IMR-90 (cell line): ENCODE data around the gene TTLL12. TPM values are rescaled to one million over a fixed set of nuclear protein-coding genes. Genes with fewer than 3 reads are reported as not detected.

Experiments used
- ATAC-seq: fragments of 200-7000 bp; cut with Tn5 transposase; 2 replicates; pipeline ENCODE4 v1.9.1; 2020; ENCODE audit warnings: low read depth, mild to moderate bottlenecking, moderate library complexity
- BruUV-seq: library from RNA; stranded (reverse); fragments of 400-500 nt; replicated peaks from 2 replicates; lab custom pipeline; 2021; lab: Mats Ljungman, UMichigan
- CTCF ChIA-PET: fragments of 300-600 bp; formaldehyde crosslinking; extraction: SDS; loops from one replicate; lab custom pipeline; 2021; ENCODE audit warnings: antibody characterized with exemption; lab: Yijun Ruan, JAX
- POLR2A ChIA-PET: fragments of 300-600 bp; sonication (Branson Sonifier 250); formaldehyde crosslinking; loops from one replicate; lab custom pipeline; 2022; ENCODE audit warnings: antibody characterized with exemption; ENCODE audit not compliant: unreplicated experiment; lab: Charles Lee
- DNase-seq: peaks from one replicate; pipeline ENCODE4 v3.0.0; 2013
- H2AFZ ChIP-seq: replicated peaks from 2 replicates; pipeline ENCODE3; 2013; ENCODE audit warnings: low read length, mild to moderate bottlenecking; ENCODE audit not compliant: poor library complexity
- H2AK5ac ChIP-seq: 2 replicates; pipeline ENCODE4 v1.6.1; 2013; ENCODE audit warnings: low read depth, low read length, inconsistent platforms
- H2AK9ac ChIP-seq: replicated peaks from 2 replicates; pipeline ENCODE3; 2013; ENCODE audit warnings: mild to moderate bottlenecking, low read depth, low read length, moderate library complexity; ENCODE audit not compliant: poor library complexity
- H2BK120ac ChIP-seq: 2 replicates; pipeline ENCODE4 v1.6.1; 2013; ENCODE audit warnings: low read depth, low read length, inconsistent platforms
- H2BK15ac ChIP-seq: 3 replicates; pipeline ENCODE4 v1.6.1; 2013; ENCODE audit warnings: low read depth, low read length, inconsistent platforms
- H2BK20ac ChIP-seq: 2 replicates; pipeline ENCODE4 v1.6.1; 2013; ENCODE audit warnings: low read depth, mild to moderate bottlenecking, inconsistent platforms, low read length, moderate library complexity
- H2BK5ac ChIP-seq: 2 replicates; pipeline ENCODE4 v1.6.1; 2013; ENCODE audit warnings: mild to moderate bottlenecking, low read depth, low read length, inconsistent platforms; ENCODE audit not compliant: poor library complexity, severe bottlenecking
- H3K14ac ChIP-seq: replicated peaks from 2 replicates; pipeline ENCODE4 v1.6.1; 2013; ENCODE audit warnings: low read depth, low read length, inconsistent platforms
- H3K18ac ChIP-seq: 2 replicates; pipeline ENCODE4 v1.6.1; 2013; ENCODE audit warnings: low read depth, low read length, control low read depth
- H3K23ac ChIP-seq: 2 replicates; pipeline ENCODE4 v1.6.1; 2013; ENCODE audit warnings: low read depth, low read length, inconsistent platforms
- H3K27ac ChIP-seq: 2 replicates; pipeline ENCODE4 v1.5.1; 2013; ENCODE audit warnings: mild to moderate bottlenecking, control low read depth, low read length; ENCODE audit not compliant: insufficient read depth
- H3K27me3 ChIP-seq: 2 replicates; pipeline ENCODE4 v1.6.1; 2013; ENCODE audit warnings: low read length; ENCODE audit not compliant: control insufficient read depth, insufficient read depth
- H3K36me3 ChIP-seq: 2 replicates; pipeline ENCODE4 v1.6.1; 2013; ENCODE audit warnings: low read length, mixed read lengths; ENCODE audit not compliant: control insufficient read depth, insufficient read depth
- H3K4ac ChIP-seq: 2 replicates; pipeline ENCODE4 v1.6.1; 2013; ENCODE audit warnings: low read depth, low read length, inconsistent platforms
- H3K4me1 ChIP-seq: 2 replicates; pipeline ENCODE4 v1.6.1; 2013; ENCODE audit warnings: low read length, mixed read lengths; ENCODE audit not compliant: control insufficient read depth, insufficient read depth
- H3K4me2 ChIP-seq: 2 replicates; pipeline ENCODE4 v1.6.1; 2013; ENCODE audit warnings: low read depth, mild to moderate bottlenecking, control low read depth, low read length, moderate library complexity
- H3K4me3 ChIP-seq: 2 replicates; pipeline ENCODE4 v1.5.1; 2013; ENCODE audit warnings: low read depth, mild to moderate bottlenecking, control low read depth, low read length, moderate library complexity; ENCODE audit not compliant: insufficient read depth
- H3K56ac ChIP-seq: 2 replicates; pipeline ENCODE4 v1.6.1; 2013; ENCODE audit warnings: low read length, inconsistent platforms; ENCODE audit not compliant: insufficient read depth; ENCODE audit errors: extremely low read depth
- H3K79me1 ChIP-seq, 2 experiments: 2 replicates each; pipeline ENCODE4 v1.6.1; 2013; ENCODE audit warnings: low read length in 2 of 2, inconsistent platforms in 1 of 2, low read depth in 1 of 2
- H3K9ac ChIP-seq: 2 replicates; pipeline ENCODE4 v1.6.1; 2013; ENCODE audit warnings: low read depth, low read length, control low read depth
- H3K9me1 ChIP-seq: 2 replicates; pipeline ENCODE4 v1.6.1; 2013; ENCODE audit warnings: low read length, inconsistent platforms; ENCODE audit not compliant: insufficient read depth
- H3K9me3 ChIP-seq: 2 replicates; pipeline ENCODE4 v1.6.1; 2013; ENCODE audit warnings: low read length; ENCODE audit not compliant: control insufficient read depth, insufficient read depth
- H4K20me1 ChIP-seq: 2 replicates; pipeline ENCODE4 v1.6.1; 2013; ENCODE audit warnings: low read length, inconsistent platforms; ENCODE audit not compliant: insufficient read depth
- H4K5ac ChIP-seq: 2 replicates; pipeline ENCODE4 v1.6.1; 2013; ENCODE audit warnings: mild to moderate bottlenecking, low read depth, low read length, control low read depth
- H4K8ac ChIP-seq, 2 experiments: 2 replicates each; pipeline ENCODE4 v1.6.1; 2013; ENCODE audit warnings: low read depth in 2 of 2, low read length in 2 of 2, control low read depth in 1 of 2, inconsistent platforms in 1 of 2
- H4K91ac ChIP-seq: 2 replicates; pipeline ENCODE4 v1.6.1; 2013; ENCODE audit warnings: low read depth, low read length, inconsistent platforms; ENCODE audit not compliant: insufficient read depth
- BHLHE40 ChIP-seq: fragments of 150-350 bp; IDR thresholded peaks from 2 replicates; pipeline ENCODE4 v1.6.1; 2016; ENCODE audit warnings: mild to moderate bottlenecking, low read depth, low read length
- CEBPB ChIP-seq: IDR thresholded peaks from 2 replicates; pipeline ENCODE4 v1.6.1; 2012; ENCODE audit warnings: low read depth, low read length, improper control_type of control experiment
- CHD1 ChIP-seq: IDR thresholded peaks from 2 replicates; pipeline ENCODE4 v1.6.1; 2012; ENCODE audit warnings: low read depth, low read length, improper control_type of control experiment
- CTCF ChIP-seq: conservative IDR thresholded peaks from 2 replicates; pipeline ENCODE4 v1.5.1; 2012; ENCODE audit warnings: mild to moderate bottlenecking, low read depth, low read length, improper control_type of control experiment
- MAFK ChIP-seq: IDR thresholded peaks from 2 replicates; pipeline ENCODE4 v1.6.1; 2012; ENCODE audit warnings: low read depth, low read length, improper control_type of control experiment
- MAZ ChIP-seq: IDR thresholded peaks from 2 replicates; pipeline ENCODE4 v1.6.1; 2012; ENCODE audit warnings: low read depth, mild to moderate bottlenecking, low read length, improper control_type of control experiment, moderate library complexity, borderline replicate concordance
- MXI1 ChIP-seq: IDR thresholded peaks from 2 replicates; pipeline ENCODE4 v1.6.1; 2012; ENCODE audit warnings: low read depth, mild to moderate bottlenecking, low read length, moderate library complexity, borderline replicate concordance
- RAD21 ChIP-seq: IDR thresholded peaks from 2 replicates; pipeline ENCODE4 v1.6.1; 2012; ENCODE audit warnings: low read length, improper control_type of control experiment
- RCOR1 ChIP-seq: IDR thresholded peaks from 2 replicates; pipeline ENCODE4 v1.6.1; 2012; ENCODE audit warnings: mild to moderate bottlenecking, low read length, improper control_type of control experiment; ENCODE audit not compliant: insufficient replicate concordance
- RFX5 ChIP-seq: IDR thresholded peaks from 2 replicates; pipeline ENCODE4 v1.8.0; 2012; ENCODE audit warnings: low read depth, mild to moderate bottlenecking, low read length, moderate library complexity
- SMC3 ChIP-seq: fragments of 150-350 bp; IDR thresholded peaks from 2 replicates; pipeline ENCODE4 v1.6.1; 2016; ENCODE audit warnings: low read depth, mild to moderate bottlenecking, antibody characterized with exemption, low read length, moderate library complexity
- USF2 ChIP-seq: fragments of 150-350 bp; IDR thresholded peaks from 2 replicates; pipeline ENCODE4 v1.6.1; 2017; ENCODE audit warnings: mild to moderate bottlenecking, antibody characterized with exemption, low read length, low read depth
- WGBS, 2 experiments: methylation state at CpG; one replicate each; pipeline versions ENCODE4 v1.1.5 to v1.1.7; 2013; ENCODE audit warnings: missing lambda C conversion rate in 2 of 2; ENCODE audit not compliant: insufficient read length in 1 of 2; ENCODE audit errors: extremely low coverage in 2 of 2; 5-methylcytosine and 5-hydroxymethylcytosine counted together
- dilution Hi-C: fragments of 300-500 bp; cut with HindIII; formaldehyde crosslinking; loops from one replicate; pipeline ENCODE4 v1.14.3; 2018; ENCODE audit warnings: low sequenced_read_pairs; ENCODE audit not compliant: unreplicated experiment
- in situ Hi-C: fragments of 300-500 bp; cut with MboI; formaldehyde crosslinking; loops from 3 replicates; pipeline ENCODE4 v1.14.3; 2019; ENCODE audit warnings: low sequenced_read_pairs, inconsistent platforms, mixed read lengths
- intact Hi-C: fragments of 100-400 bp; cut with micrococcal nuclease; formaldehyde crosslinking; loops from 2 replicates; pipeline ENCODE4 v1.10.0; 2022
- polyA plus RNA-seq, 3 experiments: library from polyadenylated mRNA; depleted of rRNA; stranded (reverse); fragments of >200 nt; gene quantifications; 2 replicates each; pipeline ENCODE4 v1.2.3, GENCODE V29; 2012; ENCODE audit warnings: low replicate concordance in 1 of 3
- total RNA-seq: library from RNA; depleted of rRNA; stranded (reverse); fragments of >200 nt; gene quantifications from 2 replicates; pipeline ENCODE4 v1.2.3, GENCODE V29; 2012

Gene TTLL12
- total and polyA plus RNA-seq, 2 of the 4 experiments (the other 2 are of a cell fraction): 20.9 to 30.1 TPM

DNA sequence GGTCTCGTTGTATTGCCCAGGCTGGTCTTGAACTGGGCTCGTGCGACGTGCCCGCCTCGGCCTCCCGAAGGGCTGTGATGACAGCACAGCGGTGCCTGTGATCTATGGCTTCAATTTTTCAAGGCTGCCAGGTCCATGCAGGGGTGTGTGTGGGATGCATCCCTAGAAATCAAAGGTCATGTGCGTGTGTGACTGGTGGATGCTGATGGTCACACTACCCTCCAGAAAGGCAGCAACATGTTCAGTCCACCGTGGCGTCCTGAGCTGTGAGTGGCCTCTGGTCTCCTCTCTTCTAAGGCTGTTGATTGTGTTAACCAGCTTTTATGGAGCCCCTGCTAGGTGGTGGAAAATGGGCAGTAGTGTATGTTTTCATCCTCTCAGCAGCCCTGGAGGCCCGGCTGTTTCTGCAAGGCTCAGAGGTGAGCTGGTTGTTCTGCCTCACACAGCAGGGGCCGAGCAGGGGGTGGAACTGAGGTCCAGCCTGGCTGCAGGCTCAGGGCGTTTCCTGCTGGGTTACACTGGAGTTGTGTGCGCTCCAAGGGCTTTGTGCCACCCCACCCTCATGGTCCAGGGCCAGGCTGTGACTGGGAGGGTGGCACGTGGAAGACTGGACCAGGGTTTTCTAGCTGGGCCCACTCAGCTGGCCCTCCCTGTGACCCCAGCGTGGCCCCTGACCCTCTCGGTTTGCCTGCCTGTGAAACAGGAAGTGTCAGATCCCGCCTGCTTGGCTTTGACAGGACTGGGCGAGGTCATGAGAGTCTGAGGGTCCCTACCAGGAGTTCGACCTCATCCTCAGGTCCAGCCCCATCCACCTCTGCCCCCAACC is 68.7 kb downstream of the TTLL12 start:
- H3K27me3 ChIP-seq: peaks cover 18% of the 10 kb centered on the region
- no peak overlapping the region for H2BK5ac ChIP-seq
- no peak overlapping the region for H3K14ac ChIP-seq
- dilution Hi-C loops (no loop called here), in situ Hi-C loops (no loop called here), intact Hi-C loops (no loop called here)
- WGBS, 2 experiments: 17% methylated on average over 4 of the region's 21 CpGs; no CpG with 5 or more reads in 1 of the 2 experiments
- H3K23ac ChIP-seq: no peak overlapping the region
- no peaks in the 10 kb centered on the region for H3K36me3 ChIP-seq
- DNase-seq (no peak), ATAC-seq (no peak; the same call in 1 of the 2 replicates)
- no peak overlapping the region for H2AK5ac ChIP-seq
- TF ChIP-seq MAFK: no peak
- no peak for TF ChIP-seq RAD21
- TF ChIP-seq BHLHE40: no peak
- no peak for TF ChIP-seq USF2
- TF ChIP-seq SMC3: no peak
- no peak for TF ChIP-seq CHD1
- TF ChIP-seq RFX5: no peak
- TF ChIP-seq MAZ: no peak
- no peak for TF ChIP-seq MXI1
- no peak for TF ChIP-seq CEBPB
- TF ChIP-seq RCOR1: no peak
- no peak for TF ChIP-seq CTCF
- H3K4me1 ChIP-seq: no peaks in the 10 kb centered on the region
- H2BK15ac ChIP-seq: no peak overlapping the region
- no peak overlapping the region for H4K5ac ChIP-seq
- no peak overlapping the region for H2BK20ac ChIP-seq
- H3K18ac ChIP-seq: no peak overlapping the region
- H4K91ac ChIP-seq: no peak overlapping the region
- ChIA-PET POLR2A (no interaction called here), CTCF (no interaction called here)
- H3K9me1 ChIP-seq: no peaks in the 10 kb centered on the region
- no peak overlapping the region for H3K4me2 ChIP-seq
- no peak overlapping the region for H2BK120ac ChIP-seq
- H4K20me1 ChIP-seq: no peaks in the 10 kb centered on the region
- H4K8ac ChIP-seq: no peak overlapping the region
- H3K4ac ChIP-seq: no peak overlapping the region
- H3K27ac ChIP-seq: no peak overlapping the region
- no peak overlapping the region for H2AK9ac ChIP-seq
- H3K9me3 ChIP-seq: no peaks in the 10 kb centered on the region
- H3K4me3 ChIP-seq: no peak overlapping the region
- H3K9ac ChIP-seq: no peak overlapping the region
- H3K56ac ChIP-seq: no peak overlapping the region
- no peaks in the 10 kb centered on the region for H3K79me1 ChIP-seq
- H2AFZ ChIP-seq: peak overlapping the region; percentile 21
- no TSS peak for BruUV-seq
